GM21423 (cell line): ENCODE measurements around the gene POLD4.

ENCODE experiments used
- ATAC-seq: cut with Tn5 transposase; IDR thresholded peaks from one replicate; pipeline ENCODE4 v1.9.1; 2021; ENCODE audit warnings: mild to moderate bottlenecking, moderate library complexity; ENCODE audit not compliant: unreplicated experiment

POLD4 gene

GRCh38 chr11:67317888-67318555 lies 35.3 kb downstream of the POLD4 start:
- ATAC-seq, result no peak

DNA sequence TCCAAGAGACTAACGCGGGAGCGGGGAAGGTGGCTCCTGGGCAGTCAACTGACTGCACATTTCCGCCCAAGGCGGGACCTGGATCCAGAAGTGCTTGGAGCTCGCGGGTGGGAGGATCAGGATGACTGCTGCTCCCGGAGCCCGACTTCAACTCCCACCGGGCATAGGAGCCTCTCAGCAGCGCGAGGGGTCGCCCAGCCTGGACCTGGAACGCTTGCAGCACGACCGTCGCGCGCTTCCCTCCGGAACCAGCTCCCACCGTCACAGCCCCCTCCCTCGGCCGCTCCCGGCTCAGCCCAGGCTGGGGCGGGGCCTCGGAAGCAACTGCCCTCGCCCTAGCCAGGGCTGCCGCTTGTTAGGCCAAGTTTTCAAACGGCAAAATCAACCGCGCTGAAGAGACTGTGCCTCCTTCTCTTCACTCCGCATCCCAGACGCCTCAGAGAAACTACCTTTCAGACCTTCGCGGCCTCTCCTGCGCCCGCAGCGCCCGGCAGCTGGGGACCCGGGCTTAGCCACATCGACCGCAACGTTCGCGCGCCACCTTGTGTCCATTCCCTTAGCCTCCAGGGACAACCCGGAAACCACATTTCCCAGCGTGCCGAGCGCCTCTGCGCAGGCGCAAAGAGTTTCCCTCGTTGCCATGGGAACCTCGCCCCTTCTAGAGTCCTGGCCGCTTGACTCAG lies 36.0 kb downstream of the POLD4 start:
- ATAC-seq, result peak; percentile 79

GRCh38 chr11:67316882-67317204 lies 36.5 kb downstream of the POLD4 start:
- ATAC-seq, result no peak

DNA sequence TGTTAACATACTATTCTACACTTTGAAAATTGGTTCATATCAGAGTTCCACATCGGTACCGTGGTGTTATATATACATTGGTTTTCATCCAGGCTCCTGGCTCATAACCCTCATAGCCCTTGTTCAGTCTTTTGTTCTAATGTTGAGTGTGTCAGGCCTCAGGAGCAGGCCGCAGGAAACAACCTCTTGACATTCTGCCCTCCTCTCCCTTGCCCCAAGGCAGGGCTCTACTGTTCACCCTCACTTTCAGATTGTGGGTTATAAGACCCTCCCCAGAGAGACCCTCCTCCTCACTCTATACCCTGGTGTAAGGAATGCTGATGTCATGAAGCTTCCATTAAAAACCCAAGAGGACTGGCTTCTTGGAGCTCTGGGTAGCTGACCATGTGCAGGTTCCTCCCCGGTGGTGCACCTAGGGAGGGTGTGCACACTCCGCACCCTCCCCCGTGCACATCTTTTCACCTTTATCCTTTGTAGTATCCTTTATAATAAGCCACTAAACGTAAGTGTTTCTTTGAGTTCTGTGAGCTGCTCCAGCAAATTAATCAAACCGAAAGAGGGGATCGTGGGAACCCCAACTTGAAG lies 37.9 kb downstream of the POLD4 start:
- ATAC-seq, result no peak

GRCh38 chr11:67314218-67314617 lies 39.1 kb downstream of the POLD4 start:
- ATAC-seq, result no peak

DNA sequence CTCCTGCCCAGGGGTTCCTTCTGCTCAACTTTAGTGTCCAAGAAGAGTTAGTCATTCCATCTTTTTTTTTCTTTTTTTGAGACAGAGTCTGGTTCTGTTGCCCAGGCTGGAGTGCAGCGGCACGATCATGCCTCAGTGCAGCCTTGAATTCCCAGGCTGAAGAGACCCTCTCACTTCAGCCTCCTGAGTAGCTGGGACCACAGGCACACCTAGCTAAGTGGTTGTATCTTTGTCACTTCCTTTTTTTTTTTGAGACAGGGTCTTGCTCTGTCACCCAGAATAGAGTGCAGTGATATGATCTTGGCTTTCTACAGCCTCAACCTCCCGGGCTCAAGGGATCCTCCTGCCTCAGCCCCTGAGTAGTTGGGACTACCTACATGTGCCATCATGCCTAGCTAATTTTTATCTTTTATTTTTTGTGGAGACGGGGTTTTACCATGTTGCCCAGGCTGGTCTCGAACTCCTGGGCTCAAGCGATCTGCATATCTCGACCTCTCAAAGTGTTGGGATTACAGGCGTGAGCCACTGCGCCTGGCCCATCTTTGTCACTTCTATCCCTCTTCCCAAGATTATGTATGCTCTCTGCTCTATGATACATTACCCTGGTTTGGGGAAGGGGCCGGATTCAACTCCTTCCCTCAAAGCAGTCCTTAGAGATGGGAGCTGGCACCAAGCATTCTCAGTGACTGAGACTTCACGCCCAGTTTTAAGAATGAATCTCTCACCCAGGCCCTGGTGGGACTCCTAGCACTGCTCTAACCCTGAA lies 40.0 kb downstream of the POLD4 start:
- no peak for ATAC-seq

- no peak for ATAC-seq
Measured at GRCh38 chr11:67312187-67313021, 40.9 kb downstream of the POLD4 start.

DNA sequence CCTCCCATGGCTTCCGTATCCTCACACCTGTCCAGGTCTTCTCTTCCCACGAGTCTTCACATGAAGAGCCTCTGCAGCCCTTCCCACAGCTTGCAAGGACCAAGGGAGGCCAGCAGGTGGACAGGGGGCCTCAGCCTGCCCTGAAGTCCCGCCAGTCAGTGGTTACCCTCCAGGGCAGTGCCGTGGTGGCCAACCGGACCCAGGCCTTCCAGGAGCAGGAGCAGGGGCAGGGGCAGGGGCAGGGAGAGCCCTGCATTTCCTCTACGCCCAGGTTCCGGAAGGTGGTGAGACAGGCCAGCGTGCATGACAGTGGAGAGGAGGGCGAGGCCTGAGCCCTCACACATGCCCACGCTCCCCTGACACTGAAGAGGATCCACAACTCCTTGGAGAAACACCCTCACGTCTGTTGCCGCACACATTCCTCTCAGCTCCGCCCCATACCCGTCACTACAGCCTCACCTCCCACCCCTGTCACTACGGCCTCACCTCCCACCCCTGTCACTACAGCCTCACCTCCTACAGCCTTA lies 41.7 kb downstream of the POLD4 start:
- no peak for ATAC-seq

- ATAC-seq, result no peak
Measured at GRCh38 chr11:67311051-67311555, 42.2 kb downstream of the POLD4 start.

- no peak for ATAC-seq
Measured at GRCh38 chr11:67310246-67311050, 42.9 kb downstream of the POLD4 start.

DNA sequence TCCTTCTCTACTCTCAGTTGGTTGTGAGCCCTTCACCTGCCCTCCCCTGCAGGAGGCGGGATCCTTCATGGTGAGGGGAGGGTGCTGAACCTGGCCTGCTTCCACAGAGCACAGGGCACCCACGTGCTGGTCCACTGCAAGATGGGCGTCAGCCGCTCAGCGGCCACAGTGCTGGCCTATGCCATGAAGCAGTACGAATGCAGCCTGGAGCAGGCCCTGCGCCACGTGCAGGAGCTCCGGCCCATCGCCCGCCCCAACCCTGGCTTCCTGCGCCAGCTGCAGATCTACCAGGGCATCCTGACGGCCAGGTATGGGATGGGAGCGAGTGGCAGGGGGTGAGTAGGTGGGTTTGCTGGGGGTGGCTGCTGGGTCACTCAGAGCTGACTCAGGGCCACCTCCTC lies 43.7 kb downstream of the POLD4 start:
- ATAC-seq, result no peak

GRCh38 chr11:67309166-67309565 lies 44.2 kb downstream of the POLD4 start:
- ATAC-seq, result no peak

DNA sequence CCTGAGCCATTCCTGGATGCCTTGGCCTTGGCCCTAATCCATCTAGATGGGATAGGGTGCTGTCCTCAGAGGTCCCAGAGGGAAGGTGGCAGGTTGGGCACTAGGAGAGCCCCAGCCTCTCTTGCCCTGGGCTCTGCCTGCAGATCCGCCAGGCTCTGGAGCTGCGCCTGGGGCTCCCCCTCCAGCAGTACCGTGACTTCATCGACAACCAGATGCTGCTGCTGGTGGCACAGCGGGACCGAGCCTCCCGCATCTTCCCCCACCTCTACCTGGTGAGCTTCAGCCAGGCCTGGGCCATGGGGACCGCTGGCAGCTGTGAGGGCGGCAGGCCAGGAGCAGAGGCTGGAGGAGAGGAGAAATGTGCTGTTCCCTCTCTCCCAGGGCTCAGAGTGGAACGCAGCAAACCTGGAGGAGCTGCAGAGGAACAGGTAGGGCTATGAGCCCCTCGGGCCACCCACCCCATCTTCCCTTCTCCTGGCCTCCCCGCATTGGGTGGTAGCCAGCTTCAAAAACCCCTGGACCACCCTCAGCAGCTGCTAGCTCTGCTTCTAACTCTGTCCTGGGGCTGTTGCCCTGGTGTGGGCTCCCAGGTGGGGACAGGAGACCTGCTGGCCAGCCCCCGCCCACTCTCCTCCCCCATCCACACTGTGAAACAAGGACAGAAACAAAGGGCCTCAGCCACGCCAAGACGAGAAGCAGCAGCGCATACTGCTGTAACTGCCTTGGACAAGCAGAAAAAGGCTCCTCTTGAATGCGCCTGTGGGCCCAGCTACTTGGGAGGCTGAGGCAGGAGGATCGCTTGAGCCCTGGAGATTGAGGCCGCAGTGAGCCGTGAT lies 45.1 kb downstream of the POLD4 start:
- ATAC-seq, result no peak

DNA sequence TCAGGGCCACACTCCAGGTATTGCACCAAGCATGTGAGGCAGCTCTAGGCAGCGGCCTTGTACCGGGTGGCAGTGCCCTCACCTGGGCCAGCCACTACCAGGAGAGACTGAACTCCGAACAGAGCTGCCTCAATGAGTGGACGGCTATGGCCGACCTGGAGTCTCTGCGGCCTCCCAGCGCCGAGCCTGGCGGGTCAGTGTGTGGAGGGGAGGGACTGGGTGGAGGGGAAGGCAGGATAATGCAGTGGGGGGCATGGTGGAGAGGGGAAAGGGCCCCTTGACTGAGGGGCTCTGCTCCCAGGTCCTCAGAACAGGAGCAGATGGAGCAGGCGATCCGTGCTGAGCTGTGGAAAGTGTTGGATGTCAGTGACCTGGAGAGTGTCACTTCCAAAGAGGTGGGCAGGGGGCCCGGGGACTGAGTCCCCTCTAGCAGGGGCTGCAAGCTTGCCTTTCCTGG lies 45.8 kb downstream of the POLD4 start:
- no peak for ATAC-seq

DNA sequence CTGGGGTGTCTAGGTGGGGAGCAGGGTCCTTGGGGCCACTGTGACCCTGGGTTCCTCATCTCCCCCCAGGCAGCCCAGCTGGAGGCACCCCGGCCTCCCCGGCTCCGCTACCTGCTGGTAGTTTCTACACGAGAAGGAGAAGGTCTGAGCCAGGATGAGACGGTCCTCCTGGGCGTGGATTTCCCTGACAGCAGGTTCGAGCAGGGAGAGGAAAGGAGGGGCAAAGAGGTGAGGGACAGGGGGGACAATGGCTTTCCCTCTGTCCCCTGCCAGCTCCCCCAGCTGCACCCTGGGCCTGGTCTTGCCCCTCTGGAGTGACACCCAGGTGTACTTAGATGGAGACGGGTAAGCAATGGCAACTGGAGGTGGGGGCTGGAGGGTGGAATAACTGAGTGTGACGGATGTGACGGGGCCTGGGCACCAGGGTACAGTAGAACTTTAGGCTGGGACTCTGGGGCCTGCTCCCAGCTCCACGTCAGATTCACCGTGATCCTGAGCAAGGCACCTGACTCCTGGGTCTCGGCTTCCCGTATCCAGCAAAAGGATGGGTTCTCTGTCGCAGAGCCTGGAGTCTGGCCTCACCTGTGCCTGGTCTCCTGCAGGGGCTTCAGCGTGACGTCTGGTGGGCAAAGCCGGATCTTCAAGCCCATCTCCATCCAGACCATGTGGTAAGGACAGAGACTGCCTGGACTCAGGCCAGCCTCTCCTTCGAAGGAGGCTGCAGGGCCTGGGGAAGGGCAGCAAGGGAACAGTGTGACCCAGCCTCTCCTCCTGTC lies 46.4 kb downstream of the POLD4 start:
- no peak for ATAC-seq

GRCh38 chr11:67304511-67305113 lies 48.7 kb downstream of the POLD4 start:
- no peak for ATAC-seq

DNA sequence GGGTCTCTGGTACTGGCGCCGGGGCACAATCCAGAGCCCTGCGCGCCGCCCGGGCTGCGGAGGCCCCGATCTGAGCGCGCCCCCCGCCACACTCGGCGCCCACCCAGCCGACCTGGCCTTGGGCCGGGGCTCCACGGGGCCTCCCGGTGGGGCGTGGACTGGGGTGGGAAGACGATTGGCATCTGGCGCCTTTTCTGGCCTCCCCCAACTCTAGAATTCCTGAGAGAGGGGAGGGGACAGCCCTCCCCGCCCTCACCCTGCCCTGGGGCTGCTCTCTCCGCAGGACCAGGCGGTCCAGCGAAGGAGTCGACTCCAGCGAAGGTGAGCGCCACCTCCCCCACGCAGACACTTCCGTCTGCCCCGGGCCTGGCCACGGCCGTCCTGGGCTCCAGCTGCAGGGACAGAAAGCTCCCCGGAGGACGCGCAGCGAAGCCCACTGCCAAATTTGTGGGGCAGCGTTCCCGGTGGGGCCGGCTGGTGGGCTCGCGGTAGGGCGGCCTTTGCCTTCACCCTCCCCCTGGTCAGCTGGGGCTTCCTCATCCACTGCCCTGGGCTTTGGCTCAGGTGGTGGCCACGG lies 49.4 kb downstream of the POLD4 start:
- no peak for ATAC-seq
